Loucy (cell line): ENCODE measurements around the gene FOXR1.
A peak's percentile ranks its signal among the peaks of the same experiment; 100 is the strongest.

Source experiments
- H2AFZ ChIP-seq: fragments of 200-600 bp; sonication (generic); 2 replicates; pipeline ENCODE4 v1.6.0; 2016; ENCODE audit warnings: antibody characterized with exemption, mild to moderate bottlenecking, low read length, moderate library complexity
- H3F3A ChIP-seq: fragments of 200-600 bp; 2 replicates; pipeline ENCODE4 v1.6.0; 2016; ENCODE audit warnings: antibody characterized with exemption, low read depth, mild to moderate bottlenecking
- H3K27me3 ChIP-seq: fragments of 200-600 bp; sonication (generic); 2 replicates; pipeline ENCODE4 v1.6.1; 2014; ENCODE audit warnings: low read length, mild to moderate bottlenecking; ENCODE audit not compliant: insufficient read depth, poor library complexity, severe bottlenecking
- H3K36me3 ChIP-seq: fragments of 200-600 bp; sonication (generic); 2 replicates; pipeline ENCODE4 v1.6.1; 2016; ENCODE audit warnings: low read length; ENCODE audit not compliant: insufficient read depth
- H3K4me1 ChIP-seq: fragments of 200-600 bp; sonication (generic); 2 replicates; pipeline ENCODE4 v1.5.1; 2014; ENCODE audit warnings: low read length, mild to moderate bottlenecking; ENCODE audit not compliant: insufficient read depth, poor library complexity, severe bottlenecking
- H3K4me2 ChIP-seq: fragments of 200-600 bp; sonication (generic); 2 replicates; pipeline ENCODE4 v1.6.0; 2014; ENCODE audit warnings: antibody characterized with exemption, low read length, low read depth, mild to moderate bottlenecking; ENCODE audit not compliant: poor library complexity, severe bottlenecking
- H3K4me3 ChIP-seq: fragments of 200-600 bp; sonication (generic); 2 replicates; pipeline ENCODE4 v1.5.1; 2014; ENCODE audit warnings: low read length, mild to moderate bottlenecking, mixed read lengths; ENCODE audit not compliant: poor library complexity, severe bottlenecking
- H3K79me2 ChIP-seq: fragments of 200-600 bp; sonication (generic); 2 replicates; pipeline ENCODE4 v1.6.1; 2014; ENCODE audit warnings: low read length; ENCODE audit not compliant: insufficient read depth
- H3K9ac ChIP-seq: fragments of 200-600 bp; sonication (generic); 2 replicates; pipeline ENCODE4 v1.6.0; 2014; ENCODE audit warnings: mild to moderate bottlenecking, low read depth, low read length, moderate library complexity; ENCODE audit not compliant: poor library complexity, severe bottlenecking
- H3K9me2 ChIP-seq: fragments of 200-600 bp; sonication (generic); replicated peaks from 2 replicates; pipeline ENCODE4 v1.6.1; 2016; ENCODE audit warnings: low read depth, low read length, mixed read lengths
- H3K9me3 ChIP-seq: fragments of 200-600 bp; sonication (generic); 2 replicates; pipeline ENCODE4 v1.6.1; 2014; ENCODE audit warnings: mild to moderate bottlenecking, antibody characterized with exemption, low read length, low read depth; ENCODE audit not compliant: insufficient read depth
- H4K20me1 ChIP-seq: fragments of 200-600 bp; sonication (generic); 2 replicates; pipeline ENCODE4 v1.6.0; 2014; ENCODE audit warnings: antibody characterized with exemption, low read length, mild to moderate bottlenecking; ENCODE audit not compliant: insufficient read depth, poor library complexity, severe bottlenecking
- EZH2phosphoT487 ChIP-seq: fragments of 200-600 bp; IDR thresholded peaks from 2 replicates; pipeline ENCODE4 v1.6.1; 2018; ENCODE audit warnings: antibody characterized with exemption, mild to moderate bottlenecking, moderate library complexity, borderline replicate concordance
- TF ChIP-seq, protein P1 (sequence below): fragments of 200-600 bp; sonication (generic); conservative IDR thresholded peaks from 2 replicates; pipeline ENCODE4 v1.5.1; 2014; ENCODE audit warnings: mild to moderate bottlenecking, antibody characterized with exemption, low read length

Gene FOXR1

DNA sequence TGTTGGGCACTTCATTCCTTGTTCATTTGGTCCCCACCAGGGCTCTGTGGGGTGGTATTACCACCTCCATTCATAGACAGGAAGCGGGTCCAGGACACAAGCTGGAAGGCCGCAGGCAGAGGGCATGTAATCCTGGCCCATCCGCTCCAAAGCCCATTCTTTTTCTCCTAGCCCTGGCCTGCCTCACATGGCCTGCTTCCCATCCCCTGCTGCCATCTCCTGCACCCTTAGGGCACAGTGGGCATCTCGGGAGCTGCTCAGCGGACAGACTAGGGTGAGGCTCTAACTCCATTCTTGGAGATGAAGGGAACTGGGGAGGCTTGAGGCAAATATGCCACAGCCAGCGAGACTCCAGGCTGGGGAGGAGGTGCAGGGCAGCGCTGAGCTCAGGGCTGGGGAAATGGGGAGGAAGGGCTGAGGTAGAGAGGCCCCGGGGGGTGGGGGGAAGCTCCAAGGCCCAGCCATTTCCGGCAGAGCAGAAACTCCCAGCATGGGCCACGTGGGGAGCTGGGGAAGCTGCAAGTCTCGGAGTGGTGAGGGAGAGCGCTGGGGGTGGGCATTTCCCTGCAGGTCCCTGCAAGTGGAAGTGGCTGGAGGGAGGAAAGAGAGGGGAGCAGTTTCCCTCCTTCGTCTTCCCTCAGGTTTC is 31.5 kb upstream of the FOXR1 start:
- H3K9ac ChIP-seq = peak overlapping the region; percentile 66
- H3K4me3 ChIP-seq = peak overlapping the region; percentile 50
- no peaks in the 10 kb centered on the region for H3F3A ChIP-seq
- no peaks in the 10 kb centered on the region for H3K9me3 ChIP-seq
- peak overlapping the region; percentile 77 for H3K4me2 ChIP-seq
- H2AFZ ChIP-seq = peak overlapping the region; percentile 59
- H3K4me1 ChIP-seq = peaks cover 21% of the 10 kb centered on the region
- no peaks in the 10 kb centered on the region for H3K9me2 ChIP-seq
- no peaks in the 10 kb centered on the region for H4K20me1 ChIP-seq
- H3K27me3 ChIP-seq = no peaks in the 10 kb centered on the region
- H3K79me2 ChIP-seq = no peaks in the 10 kb centered on the region
- H3K36me3 ChIP-seq = no peaks in the 10 kb centered on the region
- TF ChIP-seq EZH2phosphoT487 = no peak
- TF ChIP-seq, protein P1, sequence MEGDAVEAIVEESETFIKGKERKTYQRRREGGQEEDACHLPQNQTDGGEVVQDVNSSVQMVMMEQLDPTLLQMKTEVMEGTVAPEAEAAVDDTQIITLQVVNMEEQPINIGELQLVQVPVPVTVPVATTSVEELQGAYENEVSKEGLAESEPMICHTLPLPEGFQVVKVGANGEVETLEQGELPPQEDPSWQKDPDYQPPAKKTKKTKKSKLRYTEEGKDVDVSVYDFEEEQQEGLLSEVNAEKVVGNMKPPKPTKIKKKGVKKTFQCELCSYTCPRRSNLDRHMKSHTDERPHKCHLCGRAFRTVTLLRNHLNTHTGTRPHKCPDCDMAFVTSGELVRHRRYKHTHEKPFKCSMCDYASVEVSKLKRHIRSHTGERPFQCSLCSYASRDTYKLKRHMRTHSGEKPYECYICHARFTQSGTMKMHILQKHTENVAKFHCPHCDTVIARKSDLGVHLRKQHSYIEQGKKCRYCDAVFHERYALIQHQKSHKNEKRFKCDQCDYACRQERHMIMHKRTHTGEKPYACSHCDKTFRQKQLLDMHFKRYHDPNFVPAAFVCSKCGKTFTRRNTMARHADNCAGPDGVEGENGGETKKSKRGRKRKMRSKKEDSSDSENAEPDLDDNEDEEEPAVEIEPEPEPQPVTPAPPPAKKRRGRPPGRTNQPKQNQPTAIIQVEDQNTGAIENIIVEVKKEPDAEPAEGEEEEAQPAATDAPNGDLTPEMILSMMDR = no peak

DNA sequence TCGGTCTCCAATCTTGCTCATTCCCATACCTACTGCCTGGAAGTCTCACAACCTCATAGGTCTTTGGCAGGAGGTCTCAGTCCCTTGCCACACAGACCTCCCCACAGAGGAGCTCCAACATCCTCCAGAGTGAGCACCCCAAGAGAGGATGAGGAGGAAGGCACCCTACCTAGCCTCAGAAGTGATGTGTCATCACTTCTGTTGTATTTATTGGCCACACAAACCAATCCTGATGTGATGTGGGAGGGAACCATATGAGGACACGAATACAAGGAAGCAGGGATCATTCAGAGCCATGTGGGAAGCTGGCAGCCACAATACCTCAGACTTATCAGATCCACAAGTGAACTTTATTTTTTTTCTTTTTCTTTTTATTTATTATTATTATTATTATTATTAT is 24.5 kb upstream of the FOXR1 start:
- H3K9me3 ChIP-seq = no peaks in the 10 kb centered on the region
- TF ChIP-seq, protein P1 = no peak
- TF ChIP-seq EZH2phosphoT487 = no peak
- no peak overlapping the region for H2AFZ ChIP-seq
- H3K36me3 ChIP-seq = no peaks in the 10 kb centered on the region
- no peaks in the 10 kb centered on the region for H4K20me1 ChIP-seq
- no peak overlapping the region for H3K9ac ChIP-seq
- no peaks in the 10 kb centered on the region for H3K9me2 ChIP-seq
- H3K4me3 ChIP-seq = no peak overlapping the region
- H3K4me1 ChIP-seq = no peaks in the 10 kb centered on the region
- no peak overlapping the region for H3K4me2 ChIP-seq
- H3K27me3 ChIP-seq = no peaks in the 10 kb centered on the region
- H3K79me2 ChIP-seq = no peaks in the 10 kb centered on the region
- H3F3A ChIP-seq = no peaks in the 10 kb centered on the region

DNA sequence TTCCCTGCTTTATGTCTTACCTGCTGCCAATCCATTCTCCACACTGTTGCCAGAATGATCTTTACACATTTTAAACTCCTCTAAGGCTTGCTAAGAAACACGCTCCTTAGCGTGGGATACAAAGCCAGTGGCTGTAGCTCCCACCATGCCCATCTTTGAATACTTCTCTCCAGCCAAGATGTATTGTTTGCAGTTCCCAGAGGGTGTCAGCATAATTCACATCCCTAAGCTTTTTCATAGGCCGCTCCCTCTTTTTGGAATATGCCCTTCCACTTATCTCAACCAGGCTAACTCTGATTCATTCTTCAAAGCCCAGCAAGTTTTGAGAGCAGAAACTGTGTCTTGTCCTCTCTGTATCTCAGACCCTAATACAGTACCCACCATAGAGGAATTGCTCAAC is 23.6 kb upstream of the FOXR1 start:
- no peak for TF ChIP-seq EZH2phosphoT487
- TF ChIP-seq, protein P1 = no peak
- Histone ChIP-seq H3K4me2 (no peak overlapping the region), H3K27me3 (no peaks in the 10 kb centered on the region), H2AFZ (no peak overlapping the region), H3K4me1 (no peaks in the 10 kb centered on the region), H3K4me3 (no peak overlapping the region), H3F3A (no peaks in the 10 kb centered on the region), H4K20me1 (no peaks in the 10 kb centered on the region), H3K36me3 (no peaks in the 10 kb centered on the region), H3K79me2 (no peaks in the 10 kb centered on the region), H3K9me2 (no peaks in the 10 kb centered on the region), H3K9me3 (no peaks in the 10 kb centered on the region), H3K9ac (no peak overlapping the region)
